Measurements from ENCODE around the gene ST8SIA6. TPM values are rescaled to one million over a fixed set of nuclear protein-coding genes. Genes with fewer than 3 reads are reported as not detected.
A peak's percentile ranks its signal among the peaks of the same experiment; 100 is the strongest.

The ST8SIA6 gene
- total and polyA plus RNA-seq, 9 of the 15 experiments (the other 6 are each of a cell fraction or from before 2014, with no cell fraction given), result 0.69 to 6.7 (median 5.0) TPM

GRCh38 chr10:17453373-17454091 is 863 bp downstream of the ST8SIA6 start (continued):
- 0 out of 2 replicates have a peak, but pooled peaks have one; percentile 22 for TF ChIP-seq REST (IDR thresholded peaks at IDR 0.05; ENCODE audit: borderline replicate concordance)
- TF ChIP-seq REST (CRISPR knock-in tag; IDR thresholded peaks at IDR 0.05; ENCODE audit: low read depth), result no peak
- 0 out of 2 replicates have a peak, but pooled peaks have one; percentile 8 for TF ChIP-seq RBM15 (IDR thresholded peaks at IDR 0.05; ENCODE audit: insufficient read depth, low read length)
- peak; percentile 70 for TF ChIP-seq RBM22 (IDR thresholded peaks at IDR 0.05; ENCODE audit: low read depth, low read length, poor library complexity, severe bottlenecking)
- TF ChIP-seq POLR2G (IDR thresholded peaks at IDR 0.05; ENCODE audit: low read depth, low read length), result peak; percentile 80
- TF ChIP-seq ZFX (CRISPR knock-in tag; IDR thresholded peaks at IDR 0.05), result peak; percentile 25; the same call in 1 of the 2 replicates
- peak; percentile 65 for TF ChIP-seq ZBTB7A (IDR thresholded peaks at IDR 0.05; ENCODE audit: borderline replicate concordance, control insufficient read depth, low read depth, low read length)
- peak; percentile 88; the same call in 1 of the 2 replicates for TF ChIP-seq KAT7 (CRISPR knock-in tag; IDR thresholded peaks at IDR 0.05; ENCODE audit: borderline replicate concordance)
- TF ChIP-seq PRDM10 (IDR thresholded peaks at IDR 0.05; ENCODE audit: partially characterized antibody), result peak; percentile 77
- TF ChIP-seq SLC30A9 (CRISPR knock-in tag; IDR thresholded peaks at IDR 0.05), result no peak
- peak in 1 of 2 experiments; percentile 67; a peak in 2 of 4 replicates for TF ChIP-seq SIN3A (IDR thresholded peaks at IDR 0.05; ENCODE audit: borderline replicate concordance in 2 of 2, control insufficient read depth in 1 of 2, low read depth in 2 of 2, low read length in 2 of 2)
- TF ChIP-seq MTA3 (IDR thresholded peaks at IDR 0.05; ENCODE audit: borderline replicate concordance), result peak; percentile 49; the same call in 1 of the 2 replicates

Data from K562 (cell line).